T1000 (cell line): ENCODE data around the gene PATJ.
"Not testable (repeated sequence)": the region's sequence is repeated elsewhere in the genome, so short reads cannot be mapped to it uniquely, and the experiment has no call there.

Experiments
- DNase-seq: peaks from one replicate; lab custom pipeline; 2025; ENCODE audit warnings: mixed read lengths; lab: John Stamatoyannopoulos, UW

Gene PATJ

GRCh38 chr1:61948685-61949084 is 206.4 kb downstream of the PATJ start:
- DNase-seq = not testable (repeated sequence)

GRCh38 chr1:61950418-61950817 is 208.1 kb downstream of the PATJ start:
- DNase-seq = no peak

- no peak for DNase-seq
These were observed 209.7 kb downstream of the PATJ start for GRCh38 chr1:61951731-61952580.

GRCh38 chr1:61952675-61953074 is 210.4 kb downstream of the PATJ start:
- no peak for DNase-seq

- DNase-seq = no peak
These were observed 211.0 kb downstream of the PATJ start for GRCh38 chr1:61953076-61953789.

GRCh38 chr1:61953790-61954150 is 211.5 kb downstream of the PATJ start:
- DNase-seq = no peak

GRCh38 chr1:61955261-61955660 is 213.0 kb downstream of the PATJ start:
- no peak for DNase-seq

- no peak for DNase-seq
These were observed 213.9 kb downstream of the PATJ start for GRCh38 chr1:61956016-61956645.

GRCh38 chr1:61956784-61957183 is 214.5 kb downstream of the PATJ start:
- DNase-seq = no peak

- DNase-seq = no peak
These were observed 218.7 kb downstream of the PATJ start for GRCh38 chr1:61961009-61961408.

GRCh38 chr1:61962631-61963030 is 220.4 kb downstream of the PATJ start:
- no peak for DNase-seq

- not testable (repeated sequence) for DNase-seq
These were observed 224.4 kb downstream of the PATJ start for GRCh38 chr1:61966450-61967225.

- no peak for DNase-seq
These were observed 225.5 kb downstream of the PATJ start for GRCh38 chr1:61967750-61968149.

GRCh38 chr1:61968869-61969268 is 226.6 kb downstream of the PATJ start:
- no peak for DNase-seq

GRCh38 chr1:61973100-61973837 is 231.0 kb downstream of the PATJ start:
- DNase-seq = no peak

GRCh38 chr1:61975638-61976037 is 233.4 kb downstream of the PATJ start:
- DNase-seq = no peak

- no peak for DNase-seq
These were observed 234.3 kb downstream of the PATJ start for GRCh38 chr1:61976566-61976965.

GRCh38 chr1:61978796-61979195 is 236.5 kb downstream of the PATJ start:
- DNase-seq = no peak

- no peak for DNase-seq
These were observed 237.4 kb downstream of the PATJ start for GRCh38 chr1:61979729-61980128.

GRCh38 chr1:61980561-61980960 is 238.3 kb downstream of the PATJ start:
- DNase-seq = no peak

GRCh38 chr1:61981870-61982660 is 239.8 kb downstream of the PATJ start:
- DNase-seq = no peak
